HEK293 (cell line): ENCODE data around the gene KLHDC10.

Source experiments
- CTCF ChIA-PET: fragments of 350-600 bp; formaldehyde crosslinking; extraction: SDS; loops from one replicate; lab custom pipeline; 2021; ENCODE audit warnings: antibody characterized with exemption; lab: Yijun Ruan, JAX
- POLR2A ChIA-PET: fragments of 300-600 bp; formaldehyde crosslinking; extraction: SDS; loops from one replicate; lab custom pipeline; 2020; ENCODE audit warnings: antibody characterized with exemption, inconsistent platforms; lab: Yijun Ruan, JAX
- H3K27ac ChIP-seq: fragments of 200-500 bp; sonication (Bioruptor generic); 2 replicates; pipeline ENCODE4 v1.5.1; 2014; ENCODE audit warnings: low read depth, low read length, control low read depth, inconsistent platforms; ENCODE audit errors: extremely low read depth
- H3K36me3 ChIP-seq, 2 experiments: fragments of 200-500 bp in 1 of 2; sonication (Bioruptor generic) in 1 of 2; 1 replicate in 1 of 2; 2 replicates in 1 of 2; pipeline ENCODE4 v1.5.1; 2014 to 2017; ENCODE audit warnings: inconsistent platforms in 2 of 2, low read length in 2 of 2; ENCODE audit not compliant: control insufficient read depth in 2 of 2, insufficient read depth in 1 of 2
- H3K4me1 ChIP-seq: fragments of 200-500 bp; sonication (Bioruptor generic); 2 replicates; pipeline ENCODE4 v1.5.1; 2014; ENCODE audit warnings: mild to moderate bottlenecking, low read length, inconsistent platforms; ENCODE audit not compliant: control insufficient read depth, insufficient read depth
- H3K4me3 ChIP-seq: 2 replicates; pipeline ENCODE4 v1.5.1; 2011; ENCODE audit warnings: low read depth, mild to moderate bottlenecking, control low read depth, low read length, moderate library complexity
- H3K9me3 ChIP-seq: fragments of 200-500 bp; sonication (Bioruptor generic); 2 replicates; pipeline ENCODE4 v1.5.1; 2014; ENCODE audit warnings: low read depth, low read length, inconsistent platforms; ENCODE audit not compliant: control insufficient read depth, insufficient read depth
- EGR2 ChIP-seq: fragments of 450-650 bp; formaldehyde crosslinking; IDR thresholded peaks from 2 replicates; pipeline ENCODE4 v1.5.1; 2016; ENCODE audit warnings: low read depth, missing biosample characterization, missing genetic modification characterization
- SCRT2 ChIP-seq: fragments of 450-650 bp; formaldehyde crosslinking; IDR thresholded peaks from 2 replicates; pipeline ENCODE4 v1.5.1; 2016; ENCODE audit warnings: missing biosample characterization, missing genetic modification characterization
- WT1 ChIP-seq: fragments of 450-650 bp; formaldehyde crosslinking; IDR thresholded peaks from 2 replicates; pipeline ENCODE4 v1.5.1; 2016; ENCODE audit warnings: missing biosample characterization, missing genetic modification characterization
- ZBTB8A ChIP-seq: fragments of 450-650 bp; formaldehyde crosslinking; IDR thresholded peaks from 2 replicates; pipeline ENCODE4 v1.5.1; 2016; ENCODE audit warnings: missing biosample characterization, missing genetic modification characterization
- ZFP37 ChIP-seq: fragments of 450-650 bp; formaldehyde crosslinking; IDR thresholded peaks from 2 replicates; pipeline ENCODE4 v1.5.1; 2016; ENCODE audit warnings: missing biosample characterization, missing genetic modification characterization
- ZIC2 ChIP-seq: fragments of 450-650 bp; formaldehyde crosslinking; IDR thresholded peaks from 2 replicates; pipeline ENCODE4 v1.5.1; 2016; ENCODE audit warnings: missing biosample characterization, missing genetic modification characterization
- ZNF394 ChIP-seq: fragments of 450-650 bp; formaldehyde crosslinking; IDR thresholded peaks from 2 replicates; pipeline ENCODE4 v1.5.1; 2016; ENCODE audit warnings: missing biosample characterization, missing genetic modification characterization, mild to moderate bottlenecking, moderate library complexity, borderline replicate concordance
- ZNF426 ChIP-seq: fragments of 450-650 bp; formaldehyde crosslinking; IDR thresholded peaks from 2 replicates; pipeline ENCODE4 v1.5.1; 2017; ENCODE audit warnings: missing biosample characterization, missing genetic modification characterization, mild to moderate bottlenecking, inconsistent platforms, moderate library complexity
- ZNF501 ChIP-seq: fragments of 450-650 bp; formaldehyde crosslinking; IDR thresholded peaks from 2 replicates; pipeline ENCODE4 v1.5.1; 2016; ENCODE audit warnings: missing biosample characterization, missing genetic modification characterization
- ZNF600 ChIP-seq: fragments of 450-650 bp; formaldehyde crosslinking; IDR thresholded peaks from 2 replicates; pipeline ENCODE4 v1.5.1; 2016; ENCODE audit warnings: missing biosample characterization, missing genetic modification characterization
- ZNF629 ChIP-seq: fragments of 450-650 bp; formaldehyde crosslinking; IDR thresholded peaks from 2 replicates; pipeline ENCODE4 v1.5.1; 2017; ENCODE audit warnings: missing biosample characterization, missing genetic modification characterization
- ZNF654 ChIP-seq: fragments of 450-650 bp; formaldehyde crosslinking; IDR thresholded peaks from 2 replicates; pipeline ENCODE4 v1.5.1; 2016; ENCODE audit warnings: low read depth, missing biosample characterization, missing genetic modification characterization
- ZNF664 ChIP-seq: fragments of 450-650 bp; formaldehyde crosslinking; IDR thresholded peaks from 2 replicates; pipeline ENCODE4 v1.5.1; 2016; ENCODE audit warnings: missing biosample characterization, missing genetic modification characterization
- ZNF837 ChIP-seq: fragments of 450-650 bp; formaldehyde crosslinking; IDR thresholded peaks from 2 replicates; pipeline ENCODE4 v1.5.1; 2016; ENCODE audit warnings: missing biosample characterization, missing genetic modification characterization
- ZSCAN23 ChIP-seq: fragments of 450-650 bp; formaldehyde crosslinking; IDR thresholded peaks from 2 replicates; pipeline ENCODE4 v1.5.1; 2016; ENCODE audit warnings: missing biosample characterization, missing genetic modification characterization
- TF ChIP-seq, protein P1 (sequence below): fragments of 450-650 bp; formaldehyde crosslinking; IDR thresholded peaks from 2 replicates; pipeline ENCODE4 v1.5.1; 2016; ENCODE audit warnings: missing biosample characterization, missing genetic modification characterization
- TF ChIP-seq, protein P2 (sequence below): fragments of 450-650 bp; IDR thresholded peaks from 2 replicates; pipeline ENCODE4 v1.5.1; 2018; ENCODE audit warnings: missing biosample characterization, missing genetic modification characterization
- TF ChIP-seq, protein P3 (sequence below): fragments of 450-650 bp; formaldehyde crosslinking; IDR thresholded peaks from 2 replicates; pipeline ENCODE4 v1.5.1; 2017; ENCODE audit warnings: missing biosample characterization, missing genetic modification characterization
- TF ChIP-seq, protein P4 (sequence below): fragments of 450-650 bp; formaldehyde crosslinking; IDR thresholded peaks from 2 replicates; pipeline ENCODE4 v1.5.1; 2016; ENCODE audit warnings: missing biosample characterization, missing genetic modification characterization

Gene KLHDC10

DNA sequence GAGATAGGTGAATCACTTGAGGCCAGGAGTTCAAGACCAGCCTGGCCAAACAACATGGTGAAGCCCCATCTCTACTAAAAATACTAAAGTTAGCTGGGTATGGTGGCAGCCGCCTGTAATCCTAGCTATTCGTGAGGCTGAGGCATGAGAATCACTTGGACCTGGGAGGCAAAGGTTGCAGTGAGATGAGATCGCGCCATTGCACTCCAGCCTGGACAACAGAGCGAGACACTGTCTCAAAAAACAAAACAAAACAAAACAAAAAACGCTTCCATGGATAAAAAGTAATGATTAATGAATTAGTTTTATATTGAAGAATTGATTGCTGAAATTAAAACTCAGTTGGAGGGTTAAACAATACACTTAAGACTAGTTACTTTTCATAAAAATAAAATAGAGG lies 32.3 kb downstream of the KLHDC10 start:
- TF ChIP-seq ZNF837 (tag by site-specific recombination) (no peak), ZSCAN23 (no peak), ZNF664 (no peak), ZNF629 (tag by site-specific recombination) (no peak), WT1 (tag by site-specific recombination) (no peak), ZNF426 (tag by site-specific recombination) (no peak), ZIC2 (tag by site-specific recombination) (no peak), ZBTB8A (no peak), ZNF501 (tag by site-specific recombination) (no peak), ZNF654 (no peak), EGR2 (tag by site-specific recombination) (no peak), ZNF600 (tag by site-specific recombination) (no peak), SCRT2 (tag by site-specific recombination) (no peak)
- TF ChIP-seq, protein P1, sequence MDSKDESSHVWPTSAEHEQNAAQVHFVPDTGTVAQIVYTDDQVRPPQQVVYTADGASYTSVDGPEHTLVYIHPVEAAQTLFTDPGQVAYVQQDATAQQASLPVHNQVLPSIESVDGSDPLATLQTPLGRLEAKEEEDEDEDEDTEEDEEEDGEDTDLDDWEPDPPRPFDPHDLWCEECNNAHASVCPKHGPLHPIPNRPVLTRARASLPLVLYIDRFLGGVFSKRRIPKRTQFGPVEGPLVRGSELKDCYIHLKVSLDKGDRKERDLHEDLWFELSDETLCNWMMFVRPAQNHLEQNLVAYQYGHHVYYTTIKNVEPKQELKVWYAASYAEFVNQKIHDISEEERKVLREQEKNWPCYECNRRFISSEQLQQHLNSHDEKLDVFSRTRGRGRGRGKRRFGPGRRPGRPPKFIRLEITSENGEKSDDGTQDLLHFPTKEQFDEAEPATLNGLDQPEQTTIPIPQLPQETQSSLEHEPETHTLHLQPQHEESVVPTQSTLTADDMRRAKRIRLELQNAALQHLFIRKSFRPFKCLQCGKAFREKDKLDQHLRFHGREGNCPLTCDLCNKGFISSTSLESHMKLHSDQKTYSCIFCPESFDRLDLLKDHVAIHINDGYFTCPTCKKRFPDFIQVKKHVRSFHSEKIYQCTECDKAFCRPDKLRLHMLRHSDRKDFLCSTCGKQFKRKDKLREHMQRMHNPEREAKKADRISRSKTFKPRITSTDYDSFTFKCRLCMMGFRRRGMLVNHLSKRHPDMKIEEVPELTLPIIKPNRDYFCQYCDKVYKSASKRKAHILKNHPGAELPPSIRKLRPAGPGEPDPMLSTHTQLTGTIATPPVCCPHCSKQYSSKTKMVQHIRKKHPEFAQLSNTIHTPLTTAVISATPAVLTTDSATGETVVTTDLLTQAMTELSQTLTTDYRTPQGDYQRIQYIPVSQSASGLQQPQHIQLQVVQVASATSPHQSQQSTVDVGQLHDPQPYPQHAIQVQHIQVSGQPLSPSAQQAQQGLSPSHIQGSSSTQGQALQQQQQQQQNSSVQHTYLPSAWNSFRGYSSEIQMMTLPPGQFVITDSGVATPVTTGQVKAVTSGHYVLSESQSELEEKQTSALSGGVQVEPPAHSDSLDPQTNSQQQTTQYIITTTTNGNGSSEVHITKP: no peak
- TF ChIP-seq, protein P2, sequence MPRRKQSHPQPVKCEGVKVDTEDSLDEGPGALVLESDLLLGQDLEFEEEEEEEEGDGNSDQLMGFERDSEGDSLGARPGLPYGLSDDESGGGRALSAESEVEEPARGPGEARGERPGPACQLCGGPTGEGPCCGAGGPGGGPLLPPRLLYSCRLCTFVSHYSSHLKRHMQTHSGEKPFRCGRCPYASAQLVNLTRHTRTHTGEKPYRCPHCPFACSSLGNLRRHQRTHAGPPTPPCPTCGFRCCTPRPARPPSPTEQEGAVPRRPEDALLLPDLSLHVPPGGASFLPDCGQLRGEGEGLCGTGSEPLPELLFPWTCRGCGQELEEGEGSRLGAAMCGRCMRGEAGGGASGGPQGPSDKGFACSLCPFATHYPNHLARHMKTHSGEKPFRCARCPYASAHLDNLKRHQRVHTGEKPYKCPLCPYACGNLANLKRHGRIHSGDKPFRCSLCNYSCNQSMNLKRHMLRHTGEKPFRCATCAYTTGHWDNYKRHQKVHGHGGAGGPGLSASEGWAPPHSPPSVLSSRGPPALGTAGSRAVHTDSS (tag by site-specific recombination): no peak
- TF ChIP-seq, protein P3, sequence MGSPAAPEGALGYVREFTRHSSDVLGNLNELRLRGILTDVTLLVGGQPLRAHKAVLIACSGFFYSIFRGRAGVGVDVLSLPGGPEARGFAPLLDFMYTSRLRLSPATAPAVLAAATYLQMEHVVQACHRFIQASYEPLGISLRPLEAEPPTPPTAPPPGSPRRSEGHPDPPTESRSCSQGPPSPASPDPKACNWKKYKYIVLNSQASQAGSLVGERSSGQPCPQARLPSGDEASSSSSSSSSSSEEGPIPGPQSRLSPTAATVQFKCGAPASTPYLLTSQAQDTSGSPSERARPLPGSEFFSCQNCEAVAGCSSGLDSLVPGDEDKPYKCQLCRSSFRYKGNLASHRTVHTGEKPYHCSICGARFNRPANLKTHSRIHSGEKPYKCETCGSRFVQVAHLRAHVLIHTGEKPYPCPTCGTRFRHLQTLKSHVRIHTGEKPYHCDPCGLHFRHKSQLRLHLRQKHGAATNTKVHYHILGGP (tag by site-specific recombination): no peak
- ChIA-PET POLR2A (no interaction called here), CTCF (interaction anchor here (0.6 kb wide), 1 partner anchor 482 kb away, joined by 3 read pairs; no protein-coding TSS in a partner anchor)

DNA sequence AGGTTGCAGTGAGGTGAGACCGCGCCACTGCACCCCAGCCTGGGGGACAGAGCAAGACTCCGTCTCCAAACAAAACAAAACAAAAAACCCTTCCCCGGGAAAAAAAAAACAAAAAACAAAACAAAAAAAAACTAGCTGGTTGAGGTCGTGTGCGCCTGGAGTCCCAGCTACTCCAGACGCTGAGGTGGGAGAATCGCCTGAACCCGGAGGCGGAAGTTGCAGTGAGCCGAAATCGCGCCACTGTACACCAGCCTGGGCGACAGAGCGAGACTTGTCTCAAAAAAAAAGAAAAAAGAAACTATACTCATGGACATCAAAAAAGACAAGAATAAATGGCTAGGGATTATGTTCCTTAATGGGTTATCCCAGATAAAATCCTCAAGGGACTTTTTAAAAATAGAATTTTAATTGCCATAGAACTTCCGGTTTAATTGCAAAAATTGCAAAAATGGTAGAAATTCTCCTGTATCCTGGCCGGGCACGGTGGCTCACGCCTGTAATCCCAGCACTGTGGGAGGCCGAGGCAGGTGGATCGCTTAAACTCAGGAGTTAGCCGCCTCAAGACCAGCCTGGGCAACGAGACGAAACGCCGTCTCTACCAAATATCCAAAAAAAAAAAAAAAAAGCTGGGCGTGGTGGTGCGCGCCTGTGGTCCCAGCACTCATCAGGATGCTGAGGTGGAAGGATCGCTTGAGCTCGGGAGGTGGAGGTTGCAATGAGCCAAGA lies 37.8 kb downstream of the KLHDC10 start:
- no peak overlapping the region for H3K27ac ChIP-seq
- no peaks in the 10 kb centered on the region for H3K4me1 ChIP-seq
- H3K9me3 ChIP-seq: no peaks in the 10 kb centered on the region
- POLR2A ChIA-PET: no interaction called here
- no peak overlapping the region for H3K4me3 ChIP-seq
- TF ChIP-seq, protein P4, sequence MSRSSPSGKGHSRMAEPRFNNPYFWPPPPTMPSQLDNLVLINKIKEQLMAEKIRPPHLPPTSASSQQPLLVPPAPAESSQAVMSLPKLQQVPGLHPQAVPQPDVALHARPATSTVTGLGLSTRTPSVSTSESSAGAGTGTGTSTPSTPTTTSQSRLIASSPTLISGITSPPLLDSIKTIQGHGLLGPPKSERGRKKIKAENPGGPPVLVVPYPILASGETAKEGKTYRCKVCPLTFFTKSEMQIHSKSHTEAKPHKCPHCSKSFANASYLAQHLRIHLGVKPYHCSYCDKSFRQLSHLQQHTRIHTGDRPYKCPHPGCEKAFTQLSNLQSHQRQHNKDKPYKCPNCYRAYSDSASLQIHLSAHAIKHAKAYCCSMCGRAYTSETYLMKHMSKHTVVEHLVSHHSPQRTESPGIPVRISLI (tag by site-specific recombination): peak; percentile 39; the same call in 1 of the 2 replicates
- no peak for TF ChIP-seq ZBTB8A
- no peak for TF ChIP-seq ZFP37 (tag by site-specific recombination)
- peak; percentile 31; the same call in 1 of the 2 replicates for TF ChIP-seq ZNF394 (tag by site-specific recombination)
- no peaks in the 10 kb centered on the region for H3K36me3 ChIP-seq
- CTCF ChIA-PET: no interaction called here

More for the DNA sequence above, 32.3 kb downstream of the KLHDC10 start:
- H3K9me3 ChIP-seq: no peaks in the 10 kb centered on the region
- no peak overlapping the region for H3K4me3 ChIP-seq
- H3K4me1 ChIP-seq: no peaks in the 10 kb centered on the region
- H3K27ac ChIP-seq: no peak overlapping the region
- no peaks in the 10 kb centered on the region for H3K36me3 ChIP-seq
